DOHH2 (cell line): ENCODE measurements around the gene PCDH9.

ENCODE experiments used
- H3F3A ChIP-seq: fragments of 200-600 bp; sonication (generic), shearing (Covaris generic); 2 replicates; pipeline ENCODE4 v1.6.0; 2016; ENCODE audit warnings: antibody characterized with exemption, mild to moderate bottlenecking; ENCODE audit not compliant: control insufficient read depth, insufficient read depth
- H3K27ac ChIP-seq: fragments of 200-600 bp; sonication (generic); 2 replicates; pipeline ENCODE4 v1.5.1; 2014; ENCODE audit warnings: low read depth, mild to moderate bottlenecking, low read length, moderate library complexity
- H3K27me3 ChIP-seq: fragments of 200-600 bp; sonication (generic); 2 replicates; pipeline ENCODE4 v1.6.1; 2014; ENCODE audit warnings: mild to moderate bottlenecking, low read length, mixed read lengths; ENCODE audit not compliant: control insufficient read depth
- H3K36me3 ChIP-seq: fragments of 200-600 bp; sonication (generic); 2 replicates; pipeline ENCODE4 v1.6.1; 2014; ENCODE audit warnings: mild to moderate bottlenecking, low read length, moderate library complexity, mixed read lengths; ENCODE audit not compliant: control insufficient read depth
- H3K4me1 ChIP-seq: fragments of 200-600 bp; sonication (generic); 2 replicates; pipeline ENCODE4 v1.6.1; 2014; ENCODE audit warnings: mild to moderate bottlenecking, low read length, mixed read lengths; ENCODE audit not compliant: control insufficient read depth
- H3K4me2 ChIP-seq: fragments of 200-600 bp; sonication (generic); 2 replicates; pipeline ENCODE4 v1.6.0; 2014; ENCODE audit warnings: mild to moderate bottlenecking, low read length, moderate library complexity
- H3K4me3 ChIP-seq: fragments of 200-600 bp; sonication (generic); 2 replicates; pipeline ENCODE4 v1.5.1; 2014; ENCODE audit warnings: mild to moderate bottlenecking, low read length, mixed read lengths
- H3K79me2 ChIP-seq: fragments of 200-600 bp; sonication (generic); 2 replicates; pipeline ENCODE4 v1.6.1; 2014; ENCODE audit warnings: mild to moderate bottlenecking, low read length, mixed read lengths; ENCODE audit not compliant: control insufficient read depth
- H3K9me2 ChIP-seq: fragments of 200-600 bp; sonication (generic); replicated peaks from 2 replicates; pipeline ENCODE4 v1.6.1; 2014; ENCODE audit warnings: mild to moderate bottlenecking, low read length, mixed read lengths; ENCODE audit not compliant: control insufficient read depth
- H3K9me3 ChIP-seq: fragments of 200-600 bp; sonication (generic); 2 replicates; pipeline ENCODE4 v1.6.1; 2014; ENCODE audit warnings: antibody characterized with exemption, low read length, mixed read lengths; ENCODE audit not compliant: control insufficient read depth, insufficient read depth
- H4K20me1 ChIP-seq: fragments of 200-600 bp; sonication (generic); 2 replicates; pipeline ENCODE4 v1.6.0; 2014; ENCODE audit warnings: low read depth, mild to moderate bottlenecking, antibody characterized with exemption, low read length, moderate library complexity; ENCODE audit not compliant: control insufficient read depth, insufficient read depth
- EZH2phosphoT487 ChIP-seq: fragments of 200-600 bp; sonication (generic); IDR thresholded peaks from 2 replicates; pipeline ENCODE4 v1.6.1; 2017; ENCODE audit warnings: borderline replicate concordance, mild to moderate bottlenecking, antibody characterized with exemption, low read length, moderate library complexity, mixed read lengths
- TF ChIP-seq, protein P1 (sequence below): fragments of 200-600 bp; sonication (generic); IDR thresholded peaks from one replicate; pipeline ENCODE4 v1.5.1; 2014; ENCODE audit warnings: antibody characterized with exemption, mild to moderate bottlenecking, low read depth, low read length; ENCODE audit not compliant: poor library complexity, severe bottlenecking

Gene PCDH9

DNA sequence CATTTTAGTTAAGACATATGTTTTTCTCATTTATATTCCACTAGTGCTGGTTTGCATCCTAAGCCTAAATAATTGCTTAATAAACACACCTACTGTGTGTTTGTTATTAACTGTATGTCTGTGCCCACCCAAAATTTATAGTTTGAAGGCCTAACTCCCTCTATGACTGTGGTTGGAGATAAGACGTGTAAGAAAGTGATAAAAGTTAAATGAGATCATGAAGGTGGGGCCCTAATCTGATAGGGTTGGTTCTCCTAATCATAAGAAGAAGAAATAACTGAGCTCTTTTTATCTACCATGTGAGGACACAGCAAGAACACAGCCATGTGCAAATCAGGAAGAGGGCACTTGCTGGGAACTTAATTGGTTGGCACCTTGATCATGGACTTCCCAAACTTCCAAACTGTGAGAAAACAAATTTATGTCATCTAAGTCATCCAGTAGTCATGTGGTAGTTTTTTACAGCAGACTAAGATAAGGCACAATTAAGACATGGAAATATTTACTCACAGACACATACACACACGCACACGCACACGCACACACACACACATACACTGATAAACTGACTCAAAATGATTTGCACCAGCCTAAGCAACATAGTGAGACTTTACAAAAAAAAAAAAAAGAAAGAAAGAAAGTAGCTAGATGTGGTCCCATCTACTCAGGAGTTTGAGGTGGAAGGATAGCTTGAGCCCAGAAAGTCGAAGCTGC, 662.1 kb downstream of the PCDH9 start:
- no peaks in the 10 kb centered on the region for H3K27me3 ChIP-seq
- no peaks in the 10 kb centered on the region for H3K79me2 ChIP-seq
- peaks cover 5% of the 10 kb centered on the region; the same call in 1 of the 2 replicates for H3K9me3 ChIP-seq
- TF ChIP-seq, protein P1, sequence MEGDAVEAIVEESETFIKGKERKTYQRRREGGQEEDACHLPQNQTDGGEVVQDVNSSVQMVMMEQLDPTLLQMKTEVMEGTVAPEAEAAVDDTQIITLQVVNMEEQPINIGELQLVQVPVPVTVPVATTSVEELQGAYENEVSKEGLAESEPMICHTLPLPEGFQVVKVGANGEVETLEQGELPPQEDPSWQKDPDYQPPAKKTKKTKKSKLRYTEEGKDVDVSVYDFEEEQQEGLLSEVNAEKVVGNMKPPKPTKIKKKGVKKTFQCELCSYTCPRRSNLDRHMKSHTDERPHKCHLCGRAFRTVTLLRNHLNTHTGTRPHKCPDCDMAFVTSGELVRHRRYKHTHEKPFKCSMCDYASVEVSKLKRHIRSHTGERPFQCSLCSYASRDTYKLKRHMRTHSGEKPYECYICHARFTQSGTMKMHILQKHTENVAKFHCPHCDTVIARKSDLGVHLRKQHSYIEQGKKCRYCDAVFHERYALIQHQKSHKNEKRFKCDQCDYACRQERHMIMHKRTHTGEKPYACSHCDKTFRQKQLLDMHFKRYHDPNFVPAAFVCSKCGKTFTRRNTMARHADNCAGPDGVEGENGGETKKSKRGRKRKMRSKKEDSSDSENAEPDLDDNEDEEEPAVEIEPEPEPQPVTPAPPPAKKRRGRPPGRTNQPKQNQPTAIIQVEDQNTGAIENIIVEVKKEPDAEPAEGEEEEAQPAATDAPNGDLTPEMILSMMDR = no peak
- no peak for TF ChIP-seq EZH2phosphoT487
- H3K27ac ChIP-seq = no peak overlapping the region
- H4K20me1 ChIP-seq = no peaks in the 10 kb centered on the region
- H3F3A ChIP-seq = no peaks in the 10 kb centered on the region
- H3K4me3 ChIP-seq = no peak overlapping the region
- H3K4me1 ChIP-seq = no peaks in the 10 kb centered on the region
- no peak overlapping the region for H3K4me2 ChIP-seq
- H3K9me2 ChIP-seq = no peaks in the 10 kb centered on the region; the same call in 1 of the 2 replicates
- H3K36me3 ChIP-seq = no peaks in the 10 kb centered on the region

DNA sequence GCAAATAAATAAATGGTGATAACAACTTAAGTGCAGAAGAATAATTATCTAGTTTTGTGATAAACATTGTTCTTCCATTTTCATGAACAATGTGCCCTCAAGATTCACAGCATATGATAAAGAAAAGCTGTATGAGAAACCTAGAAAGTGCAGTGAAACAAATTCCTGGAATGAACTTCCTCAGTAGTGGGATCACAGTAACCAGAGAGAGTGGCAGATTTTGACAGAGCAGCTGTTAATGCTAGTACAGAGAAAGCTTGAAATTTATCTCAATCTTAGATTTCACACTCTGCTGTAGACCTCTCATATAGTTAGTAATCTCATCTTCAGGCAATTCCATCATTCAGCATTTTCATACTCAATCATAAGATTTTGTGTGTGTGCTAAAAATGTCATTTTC, 664.9 kb downstream of the PCDH9 start:
- Histone ChIP-seq H3K4me2 (no peak overlapping the region), H3K4me1 (no peaks in the 10 kb centered on the region), H3K27me3 (no peaks in the 10 kb centered on the region), H4K20me1 (no peaks in the 10 kb centered on the region), H3K9me3 (peaks cover 12% of the 10 kb centered on the region; the same call in 1 of the 2 replicates), H3F3A (no peaks in the 10 kb centered on the region), H3K36me3 (no peaks in the 10 kb centered on the region), H3K9me2 (no peaks in the 10 kb centered on the region; the same call in 1 of the 2 replicates), H3K4me3 (no peak overlapping the region), H3K27ac (no peak overlapping the region), H3K79me2 (no peaks in the 10 kb centered on the region)
- TF ChIP-seq, protein P1 = no peak
- no peak for TF ChIP-seq EZH2phosphoT487

DNA sequence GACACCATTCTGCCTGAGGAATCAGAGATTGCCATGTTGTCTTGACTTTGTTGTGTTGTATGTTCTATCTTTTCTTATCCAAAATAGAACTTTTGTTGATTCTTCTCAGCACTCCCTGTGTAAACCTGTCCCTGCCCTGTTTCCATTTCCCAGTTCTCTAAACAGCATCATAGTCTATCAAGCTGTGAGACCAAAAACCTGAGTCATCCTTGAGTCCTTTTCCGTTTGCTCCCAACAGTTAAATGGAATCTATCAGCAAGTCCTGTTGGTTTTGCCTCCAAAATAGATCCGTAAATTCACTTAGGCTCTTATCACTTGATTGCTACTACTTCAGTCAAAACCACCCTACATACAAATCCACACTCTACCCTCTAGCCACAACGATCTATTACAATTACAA, 667.1 kb downstream of the PCDH9 start:
- H3K36me3 ChIP-seq = no peaks in the 10 kb centered on the region
- H3K4me3 ChIP-seq = no peak overlapping the region
- H3K9me3 ChIP-seq = peaks cover 13% of the 10 kb centered on the region; the same call in 1 of the 2 replicates
- H3K4me1 ChIP-seq = no peaks in the 10 kb centered on the region
- H3F3A ChIP-seq = no peaks in the 10 kb centered on the region
- H4K20me1 ChIP-seq = no peaks in the 10 kb centered on the region
- TF ChIP-seq EZH2phosphoT487 = no peak
- TF ChIP-seq, protein P1 = no peak
- H3K79me2 ChIP-seq = no peaks in the 10 kb centered on the region
- H3K27me3 ChIP-seq = no peaks in the 10 kb centered on the region
- no peak overlapping the region for H3K4me2 ChIP-seq
- H3K9me2 ChIP-seq = no peaks in the 10 kb centered on the region; the same call in 1 of the 2 replicates
- H3K27ac ChIP-seq = no peak overlapping the region
